ENCODE results near the gene FAM228B. TPM values are rescaled to one million over a fixed set of nuclear protein-coding genes. Genes with fewer than 3 reads are reported as not detected.

FAM228B gene
- total and polyA plus RNA-seq, 9 donors: 24.6 to 76.8 (median 68.8) TPM

DNA sequence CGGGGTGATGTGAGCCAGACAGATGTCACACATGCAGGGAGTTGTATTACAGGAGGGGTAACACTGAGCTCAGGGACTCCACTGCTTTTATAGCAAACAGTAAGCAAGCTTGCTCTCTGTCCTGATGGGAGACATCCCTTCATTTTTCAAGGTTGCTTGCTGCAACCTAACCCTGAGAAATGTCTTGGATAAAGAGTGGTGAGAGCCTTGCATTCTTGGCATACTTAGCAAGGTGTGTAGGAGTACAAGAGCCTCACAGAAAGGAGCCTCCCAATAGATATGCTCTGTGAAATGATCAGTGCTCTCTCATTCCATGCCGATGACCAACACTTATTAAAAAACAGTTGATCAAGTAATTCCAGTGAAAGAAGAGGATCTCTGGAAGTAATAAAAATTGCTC lies 8.2 kb upstream of the FAM228B start:
- DNase-seq: no peak
- Histone ChIP-seq H3K27me3 (no peaks in the 10 kb centered on the region), H3K27ac (no peak overlapping the region), H3K4me1 (ENCODE audit: insufficient read depth) (peaks cover 7% of the 10 kb centered on the region), H3K9me3 (no peaks in the 10 kb centered on the region), H3K4me3 (no peak overlapping the region), H3K36me3 (no peaks in the 10 kb centered on the region)
- intact Hi-C loops (cut with DNase I): loop anchor here in 1 of 4 donors (5.0 kb wide), 1 partner anchor 257 kb away; no protein-coding TSS in a partner anchor
- no peak for TF ChIP-seq EP300 (IDR thresholded peaks at IDR 0.05)
- TF ChIP-seq, protein P1, sequence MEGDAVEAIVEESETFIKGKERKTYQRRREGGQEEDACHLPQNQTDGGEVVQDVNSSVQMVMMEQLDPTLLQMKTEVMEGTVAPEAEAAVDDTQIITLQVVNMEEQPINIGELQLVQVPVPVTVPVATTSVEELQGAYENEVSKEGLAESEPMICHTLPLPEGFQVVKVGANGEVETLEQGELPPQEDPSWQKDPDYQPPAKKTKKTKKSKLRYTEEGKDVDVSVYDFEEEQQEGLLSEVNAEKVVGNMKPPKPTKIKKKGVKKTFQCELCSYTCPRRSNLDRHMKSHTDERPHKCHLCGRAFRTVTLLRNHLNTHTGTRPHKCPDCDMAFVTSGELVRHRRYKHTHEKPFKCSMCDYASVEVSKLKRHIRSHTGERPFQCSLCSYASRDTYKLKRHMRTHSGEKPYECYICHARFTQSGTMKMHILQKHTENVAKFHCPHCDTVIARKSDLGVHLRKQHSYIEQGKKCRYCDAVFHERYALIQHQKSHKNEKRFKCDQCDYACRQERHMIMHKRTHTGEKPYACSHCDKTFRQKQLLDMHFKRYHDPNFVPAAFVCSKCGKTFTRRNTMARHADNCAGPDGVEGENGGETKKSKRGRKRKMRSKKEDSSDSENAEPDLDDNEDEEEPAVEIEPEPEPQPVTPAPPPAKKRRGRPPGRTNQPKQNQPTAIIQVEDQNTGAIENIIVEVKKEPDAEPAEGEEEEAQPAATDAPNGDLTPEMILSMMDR (IDR thresholded peaks at IDR 0.05): no peak
- no peak for TF ChIP-seq POLR2A (IDR thresholded peaks at IDR 0.05)
- 5 to 10% (median 5%) methylated on average over 2 of the region's 2 CpGs for WGBS, 3 donors

DNA sequence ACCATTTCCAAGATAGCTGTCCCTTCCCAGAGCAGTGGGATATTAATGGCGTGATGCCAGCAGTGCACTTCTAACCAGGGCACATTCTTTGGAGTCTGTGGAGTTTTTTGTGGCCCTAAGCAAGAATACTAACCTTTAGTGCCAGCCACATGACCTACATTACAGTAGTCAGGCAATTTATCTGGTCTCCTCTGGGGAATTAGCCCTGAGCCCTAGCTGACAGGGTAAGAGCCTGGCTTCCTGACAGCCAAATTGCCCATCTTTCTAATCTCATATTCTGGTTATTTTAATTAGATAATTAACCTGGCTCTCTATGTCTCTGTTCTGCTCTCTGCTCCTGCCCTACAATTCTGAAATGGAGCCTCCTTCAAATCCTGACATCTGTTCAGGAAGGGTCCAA lies 5.4 kb upstream of the FAM228B start:
- H3K9me3 ChIP-seq: no peaks in the 10 kb centered on the region
- no peaks in the 10 kb centered on the region for H3K36me3 ChIP-seq
- peaks cover 1% of the 10 kb centered on the region for H3K4me1 ChIP-seq (ENCODE audit: insufficient read depth)
- 88 to 95% (median 95%) methylated on average over 1 of the region's 1 CpG for WGBS, 3 donors
- TF ChIP-seq EP300 (IDR thresholded peaks at IDR 0.05) (no peak), POLR2A (IDR thresholded peaks at IDR 0.05) (no peak)
- TF ChIP-seq, protein P1 (IDR thresholded peaks at IDR 0.05): no peak
- no peak overlapping the region for H3K4me3 ChIP-seq
- intact Hi-C loops (cut with DNase I): loop anchor here in 1 of 4 donors (5.0 kb wide), 1 partner anchor 254 kb away; no protein-coding TSS in a partner anchor
- DNase-seq: no peak
- H3K27me3 ChIP-seq: no peaks in the 10 kb centered on the region
- H3K27ac ChIP-seq: no peak overlapping the region

DNA sequence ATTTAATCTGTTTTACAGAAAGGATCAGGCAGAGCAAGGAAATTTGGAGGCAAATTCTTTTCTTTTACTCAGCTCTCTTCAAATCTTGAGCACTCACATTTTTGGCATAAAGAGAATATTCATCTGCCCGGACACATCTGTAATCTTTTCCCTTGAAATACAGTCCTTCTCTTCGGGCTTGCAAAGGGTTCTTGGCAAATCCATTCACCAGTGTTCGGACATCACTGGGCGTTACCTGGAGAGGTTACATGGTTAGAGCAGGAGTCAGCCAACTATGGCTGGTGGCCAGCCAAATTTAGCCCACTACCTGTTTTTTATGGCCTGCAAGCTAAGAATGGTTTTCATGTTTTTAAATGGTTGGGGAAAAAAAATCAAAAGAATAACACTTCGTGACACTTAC lies 2.2 kb upstream of the FAM228B start:
- H3K4me3 ChIP-seq: no peak overlapping the region
- TF ChIP-seq, protein P1 (IDR thresholded peaks at IDR 0.05): no peak
- no peak for TF ChIP-seq POLR2A (IDR thresholded peaks at IDR 0.05)
- TF ChIP-seq EP300 (IDR thresholded peaks at IDR 0.05): no peak
- H3K9me3 ChIP-seq: no peaks in the 10 kb centered on the region
- H3K27ac ChIP-seq: peak overlapping the region in 1 of 2 donors; percentile 14
- peaks cover 1% of the 10 kb centered on the region for H3K4me1 ChIP-seq (ENCODE audit: insufficient read depth)
- no peak for DNase-seq
- 29 to 33% (median 33%) methylated on average over 5 of the region's 5 CpGs for WGBS, 3 donors
- H3K27me3 ChIP-seq: no peaks in the 10 kb centered on the region
- H3K36me3 ChIP-seq: no peaks in the 10 kb centered on the region
- intact Hi-C loops (cut with DNase I): no loop called here

DNA sequence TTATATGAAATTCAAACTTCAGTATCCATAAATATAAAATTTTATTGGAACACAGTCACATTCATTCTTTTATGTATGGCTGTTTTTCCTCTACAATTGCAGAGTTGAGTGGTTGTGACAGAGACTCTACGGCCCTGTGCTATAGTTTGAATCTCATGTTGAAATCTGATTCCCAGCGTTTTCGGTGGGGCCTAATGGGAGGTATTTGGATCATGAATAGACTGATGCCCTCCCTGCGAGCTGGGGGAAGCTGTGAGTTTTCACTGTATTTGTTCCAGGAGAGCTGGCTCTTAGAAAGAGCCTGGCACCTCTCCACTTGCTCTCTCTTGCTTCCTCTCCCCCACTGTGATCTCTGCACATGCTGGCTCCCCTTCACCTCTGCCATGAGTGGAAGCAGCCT lies 1.8 kb upstream of the FAM228B start:
- Histone ChIP-seq H3K9me3 (no peaks in the 10 kb centered on the region), H3K27me3 (no peaks in the 10 kb centered on the region), H3K4me3 (no peak overlapping the region), H3K4me1 (ENCODE audit: insufficient read depth) (peaks cover 1% of the 10 kb centered on the region), H3K36me3 (no peaks in the 10 kb centered on the region), H3K27ac (peak overlapping the region in 1 of 2 donors; percentile 14)
- WGBS, 3 donors: 51 to 58% (median 53%) methylated on average over 4 of the region's 4 CpGs
- DNase-seq: no peak
- intact Hi-C loops (cut with DNase I): no loop called here
- TF ChIP-seq, protein P1 (IDR thresholded peaks at IDR 0.05): no peak
- no peak for TF ChIP-seq EP300 (IDR thresholded peaks at IDR 0.05)
- TF ChIP-seq POLR2A (IDR thresholded peaks at IDR 0.05): no peak
